Measurements from ENCODE around the gene RFX2. TPM values are rescaled to one million over a fixed set of nuclear protein-coding genes. Genes with fewer than 3 reads are reported as not detected.

The RFX2 gene
- total and polyA plus RNA-seq, 9 of the 15 experiments (the other 6 are each of a cell fraction or from before 2014, with no cell fraction given), result 3.6 to 18.7 (median 8.7) TPM

DNA sequence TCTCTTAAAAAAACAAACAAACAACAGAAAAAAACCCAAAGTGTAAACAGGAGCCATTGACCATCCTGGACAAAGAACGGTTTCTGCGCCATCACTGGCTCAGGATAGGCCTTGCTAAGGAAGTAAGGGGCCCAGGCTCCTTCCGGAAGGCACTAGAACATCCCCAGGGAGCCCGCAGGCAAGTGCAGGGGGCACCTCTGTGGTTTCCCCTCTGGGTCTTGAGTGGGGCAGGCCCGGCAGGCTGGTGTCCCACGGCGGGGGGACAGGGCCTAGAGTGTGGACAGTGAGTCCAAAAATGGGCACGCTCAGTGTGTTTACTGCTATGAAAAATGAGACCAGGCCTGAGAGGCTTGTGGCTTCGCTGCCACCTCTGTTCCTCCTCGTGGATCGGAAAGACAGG is 117.5 kb downstream of the RFX2 start:
- Histone ChIP-seq H3K4me3 (no peak overlapping the region), H3K9me1 (ENCODE audit: control insufficient read depth, insufficient read depth, low read length) (no peaks in the 10 kb centered on the region), H3K36me3 (ENCODE audit: control insufficient read depth, insufficient read depth, low read length) (no peaks in the 10 kb centered on the region), H3K4me2 (ENCODE audit: insufficient read depth, low read length) (no peak overlapping the region), H4K20me1 (replicated peaks; ENCODE audit: control insufficient read depth, insufficient read depth, low read length) (no peaks in the 10 kb centered on the region), H3K27me3 (ENCODE audit: control insufficient read depth in 2 of 2, insufficient read depth in 2 of 2, low read length in 2 of 2) (no peaks in the 10 kb centered on the region), H3K79me2 (ENCODE audit: control insufficient read depth, insufficient read depth, low read length) (no peaks in the 10 kb centered on the region), H3K9me3 (replicated peaks; ENCODE audit: control insufficient read depth, insufficient read depth, low read depth, low read length) (no peaks in the 10 kb centered on the region), H3K9ac (ENCODE audit: insufficient read depth in 1 of 2, low read depth in 2 of 2, low read length in 2 of 2) (no peak overlapping the region), H3K27ac (ENCODE audit: extremely low read depth, low read depth, low read length) (no peak overlapping the region), H2AFZ (ENCODE audit: low read depth, low read length) (no peak overlapping the region), H3K4me1 (replicated peaks in 1 of 2; ENCODE audit: control insufficient read depth in 2 of 2, insufficient read depth in 2 of 2, low read length in 2 of 2) (peaks cover 11 to 40% of the 10 kb centered on the region in 2 experiments; a peak in 4 of 5 replicates)
- FAIRE-seq (no peak), DNase-seq (ENCODE audit: extremely low read depth in 1 of 4, low spot score in 3 of 4) (no peak), ATAC-seq (no peak)
- in situ Hi-C loops (cut with MboI) (no loop called here), intact Hi-C loops (cut with micrococcal nuclease) (no loop called here)
- TF ChIP-seq TRIM24 (IDR thresholded peaks at IDR 0.05) (no peak), TAF7 (tag; IDR thresholded peaks at IDR 0.05) (no peak), SRSF3 (IDR thresholded peaks at IDR 0.05; ENCODE audit: insufficient read depth, low read length) (no peak), EHMT2 (IDR thresholded peaks at IDR 0.05) (no peak), ZNF23 (CRISPR knock-in tag; IDR thresholded peaks at IDR 0.05) (no peak), PTBP1 (IDR thresholded peaks at IDR 0.05; ENCODE audit: low read depth, low read length) (no peak), FOXA1 (IDR thresholded peaks at IDR 0.05; ENCODE audit: borderline replicate concordance) (no peak), NBN (IDR thresholded peaks at IDR 0.05; ENCODE audit: low read depth) (no peak), ZNF586 (CRISPR knock-in tag; conservative IDR thresholded peaks at IDR 0.05) (no peak), SREBF1 (IDR thresholded peaks at IDR 0.05; ENCODE audit: borderline replicate concordance, low read depth, low read length) (no peak), CREBBP (IDR thresholded peaks at IDR 0.05; ENCODE audit: low read depth, low read length) (no peak), ZNF79 (CRISPR knock-in tag; IDR thresholded peaks at IDR 0.05; ENCODE audit: low read depth) (no peak)
- TF ChIP-seq, protein P1, sequence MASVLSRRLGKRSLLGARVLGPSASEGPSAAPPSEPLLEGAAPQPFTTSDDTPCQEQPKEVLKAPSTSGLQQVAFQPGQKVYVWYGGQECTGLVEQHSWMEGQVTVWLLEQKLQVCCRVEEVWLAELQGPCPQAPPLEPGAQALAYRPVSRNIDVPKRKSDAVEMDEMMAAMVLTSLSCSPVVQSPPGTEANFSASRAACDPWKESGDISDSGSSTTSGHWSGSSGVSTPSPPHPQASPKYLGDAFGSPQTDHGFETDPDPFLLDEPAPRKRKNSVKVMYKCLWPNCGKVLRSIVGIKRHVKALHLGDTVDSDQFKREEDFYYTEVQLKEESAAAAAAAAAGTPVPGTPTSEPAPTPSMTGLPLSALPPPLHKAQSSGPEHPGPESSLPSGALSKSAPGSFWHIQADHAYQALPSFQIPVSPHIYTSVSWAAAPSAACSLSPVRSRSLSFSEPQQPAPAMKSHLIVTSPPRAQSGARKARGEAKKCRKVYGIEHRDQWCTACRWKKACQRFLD (CRISPR knock-in tag; IDR thresholded peaks at IDR 0.05), result no peak
- no TSS peak for BruUV-seq (replicated peaks)
- ChIA-PET POLR2A (no interaction called here), CTCF (ENCODE audit: low intra/inter-chr PET ratio) (no interaction called here)
- WGBS (ENCODE audit: insufficient coverage, low coverage, missing lambda C conversion rate), result 88% methylated on average over 9 of the region's 11 CpGs
